HepG2 (cell line): ENCODE measurements around the gene EIF5A2. TPM values are rescaled to one million over a fixed set of nuclear protein-coding genes. Genes with fewer than 3 reads are reported as not detected.
A peak's percentile ranks its signal among the peaks of the same experiment; 100 is the strongest.

Source experiments
- GABPB1 ChIP-seq: IDR thresholded peaks from 2 replicates; pipeline ENCODE4 v1.6.1; 2016; ENCODE audit warnings: mild to moderate bottlenecking, missing genetic modification reagents, moderate library complexity, missing compliant biosample characterization
- HMGXB3 ChIP-seq: sonication (generic); formaldehyde crosslinking; IDR thresholded peaks from 2 replicates; pipeline ENCODE4 v1.4.0; 2020; ENCODE audit warnings: missing genetic modification reagents, borderline replicate concordance
- ISL2 ChIP-seq: sonication (generic); formaldehyde crosslinking; IDR thresholded peaks from 2 replicates; pipeline ENCODE4 v1.5.0; 2020; ENCODE audit warnings: missing genetic modification reagents
- MLLT10 ChIP-seq: sonication (generic); formaldehyde crosslinking; IDR thresholded peaks from 2 replicates; pipeline ENCODE4 v1.4.0; 2020; ENCODE audit warnings: missing genetic modification reagents
- SALL2 ChIP-seq: sonication (generic); formaldehyde crosslinking; IDR thresholded peaks from 2 replicates; pipeline ENCODE4 v1.8.1; 2023; ENCODE audit warnings: mild to moderate bottlenecking, missing genetic modification reagents, inconsistent platforms
- YEATS2 ChIP-seq: sonication (generic); formaldehyde crosslinking; IDR thresholded peaks from 2 replicates; pipeline ENCODE4 v1.4.0; 2020; ENCODE audit warnings: missing genetic modification reagents, borderline replicate concordance
- ZFP1 ChIP-seq: IDR thresholded peaks from 2 replicates; pipeline ENCODE4 v1.6.1; 2016
- ZNF160 ChIP-seq: sonication (generic); formaldehyde crosslinking; IDR thresholded peaks from 2 replicates; pipeline ENCODE4 v1.8.0; 2022; ENCODE audit warnings: mild to moderate bottlenecking, inconsistent platforms, missing genetic modification reagents
- polyA plus RNA-seq, 8 experiments: library from polyadenylated mRNA; depleted of rRNA in 3 of 8; stranded (reverse) in 7 of 8; unstranded in 1 of 8; fragments of >200 nt; fragmentation: Illumina TruSeq in 4 of 8; extraction: Trizol in 4 of 8; gene quantifications; 2 replicates each; pipeline versions ENCODE4 v1.2.1 to v1.2.3, GENCODE V29; 2011 to 2016; ENCODE audit warnings: low read depth in 4 of 8, missing spikeins in 1 of 8, mixed read lengths in 1 of 8; ENCODE audit not compliant: insufficient read depth in 1 of 8
- total RNA-seq, 5 experiments: library from RNA; depleted of rRNA; stranded (reverse); fragments of >200 nt; fragmentation: Illumina TruSeq; extraction: Trizol; gene quantifications; 2 replicates each; pipeline ENCODE4 v1.2.3, GENCODE V29; 2016; ENCODE audit warnings: low read depth in 1 of 5
- TF ChIP-seq, protein P1 (sequence below): sonication (generic); formaldehyde crosslinking; IDR thresholded peaks from 2 replicates; pipeline ENCODE4 v1.5.1; 2020; ENCODE audit warnings: missing genetic modification reagents, mild to moderate bottlenecking, borderline replicate concordance
- TF ChIP-seq, protein P2 (sequence below), 2 experiments: fragments of 450-650 bp in 1 of 2; sonication (generic) in 1 of 2; formaldehyde crosslinking in 1 of 2; IDR thresholded peaks; 2 replicates each; pipeline versions ENCODE4 v1.6.1 to v1.8.0; 2016 to 2022; ENCODE audit warnings: antibody characterized with exemption in 1 of 2, mild to moderate bottlenecking in 1 of 2, missing genetic modification reagents in 1 of 2

Gene EIF5A2
- total and polyA plus RNA-seq, 2 of the 13 experiments (the other 11 are each of a cell fraction or from before 2014, with no cell fraction given) = 3.5 to 9.4 TPM

DNA sequence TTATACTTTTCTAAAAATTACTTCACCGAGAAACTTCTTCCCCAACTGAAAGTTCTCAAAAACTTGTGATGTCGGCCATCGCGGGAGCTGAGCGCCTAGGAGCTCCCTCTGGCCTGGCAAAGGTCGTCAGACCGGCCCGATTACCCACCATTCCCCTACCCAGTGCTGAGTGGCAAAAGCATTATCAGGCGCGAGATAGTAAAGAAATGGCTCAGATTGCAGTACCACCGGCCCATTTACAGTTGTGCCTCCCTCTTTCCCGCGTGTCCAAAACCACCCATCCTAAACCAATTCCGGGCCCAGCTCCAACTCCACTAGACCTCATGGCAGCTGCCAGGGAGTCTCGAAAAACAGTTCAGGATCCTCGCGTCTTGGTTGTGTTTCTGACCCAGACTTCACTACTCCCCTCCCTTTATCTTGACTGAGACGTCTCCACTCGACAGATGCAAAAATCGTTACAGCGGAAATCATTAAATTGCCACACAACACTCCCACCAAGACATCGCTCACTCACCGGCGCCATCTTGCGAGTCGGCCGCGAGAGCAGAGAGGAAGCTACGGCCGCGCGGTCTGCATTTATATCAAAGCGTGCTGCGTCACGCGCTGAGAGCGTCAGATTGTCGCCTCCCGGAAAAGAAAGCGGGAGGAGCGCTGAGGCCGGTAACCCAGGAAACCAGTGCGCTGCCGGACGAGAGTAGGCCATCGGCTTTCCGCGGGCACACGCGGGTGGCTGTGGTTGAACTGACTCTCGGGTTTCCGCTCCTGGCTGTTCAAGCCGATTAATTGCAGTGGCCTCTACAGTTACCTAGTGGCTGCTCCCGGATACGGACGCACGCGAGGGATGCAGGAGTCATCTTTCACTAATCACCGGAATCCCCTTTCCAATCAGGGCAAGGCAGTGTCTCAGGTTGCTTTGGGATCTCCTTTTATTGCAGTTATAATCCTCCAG is 38.5 kb downstream of the EIF5A2 start, which contains the start of gene RPL22L1 (continued):
- TF ChIP-seq, protein P1, sequence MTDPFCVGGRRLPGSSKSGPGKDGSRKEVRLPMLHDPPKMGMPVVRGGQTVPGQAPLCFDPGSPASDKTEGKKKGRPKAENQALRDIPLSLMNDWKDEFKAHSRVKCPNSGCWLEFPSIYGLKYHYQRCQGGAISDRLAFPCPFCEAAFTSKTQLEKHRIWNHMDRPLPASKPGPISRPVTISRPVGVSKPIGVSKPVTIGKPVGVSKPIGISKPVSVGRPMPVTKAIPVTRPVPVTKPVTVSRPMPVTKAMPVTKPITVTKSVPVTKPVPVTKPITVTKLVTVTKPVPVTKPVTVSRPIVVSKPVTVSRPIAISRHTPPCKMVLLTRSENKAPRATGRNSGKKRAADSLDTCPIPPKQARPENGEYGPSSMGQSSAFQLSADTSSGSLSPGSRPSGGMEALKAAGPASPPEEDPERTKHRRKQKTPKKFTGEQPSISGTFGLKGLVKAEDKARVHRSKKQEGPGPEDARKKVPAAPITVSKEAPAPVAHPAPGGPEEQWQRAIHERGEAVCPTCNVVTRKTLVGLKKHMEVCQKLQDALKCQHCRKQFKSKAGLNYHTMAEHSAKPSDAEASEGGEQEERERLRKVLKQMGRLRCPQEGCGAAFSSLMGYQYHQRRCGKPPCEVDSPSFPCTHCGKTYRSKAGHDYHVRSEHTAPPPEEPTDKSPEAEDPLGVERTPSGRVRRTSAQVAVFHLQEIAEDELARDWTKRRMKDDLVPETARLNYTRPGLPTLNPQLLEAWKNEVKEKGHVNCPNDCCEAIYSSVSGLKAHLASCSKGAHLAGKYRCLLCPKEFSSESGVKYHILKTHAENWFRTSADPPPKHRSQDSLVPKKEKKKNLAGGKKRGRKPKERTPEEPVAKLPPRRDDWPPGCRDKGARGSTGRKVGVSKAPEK (CRISPR knock-in tag) = no peak
- TF ChIP-seq, protein P2, sequence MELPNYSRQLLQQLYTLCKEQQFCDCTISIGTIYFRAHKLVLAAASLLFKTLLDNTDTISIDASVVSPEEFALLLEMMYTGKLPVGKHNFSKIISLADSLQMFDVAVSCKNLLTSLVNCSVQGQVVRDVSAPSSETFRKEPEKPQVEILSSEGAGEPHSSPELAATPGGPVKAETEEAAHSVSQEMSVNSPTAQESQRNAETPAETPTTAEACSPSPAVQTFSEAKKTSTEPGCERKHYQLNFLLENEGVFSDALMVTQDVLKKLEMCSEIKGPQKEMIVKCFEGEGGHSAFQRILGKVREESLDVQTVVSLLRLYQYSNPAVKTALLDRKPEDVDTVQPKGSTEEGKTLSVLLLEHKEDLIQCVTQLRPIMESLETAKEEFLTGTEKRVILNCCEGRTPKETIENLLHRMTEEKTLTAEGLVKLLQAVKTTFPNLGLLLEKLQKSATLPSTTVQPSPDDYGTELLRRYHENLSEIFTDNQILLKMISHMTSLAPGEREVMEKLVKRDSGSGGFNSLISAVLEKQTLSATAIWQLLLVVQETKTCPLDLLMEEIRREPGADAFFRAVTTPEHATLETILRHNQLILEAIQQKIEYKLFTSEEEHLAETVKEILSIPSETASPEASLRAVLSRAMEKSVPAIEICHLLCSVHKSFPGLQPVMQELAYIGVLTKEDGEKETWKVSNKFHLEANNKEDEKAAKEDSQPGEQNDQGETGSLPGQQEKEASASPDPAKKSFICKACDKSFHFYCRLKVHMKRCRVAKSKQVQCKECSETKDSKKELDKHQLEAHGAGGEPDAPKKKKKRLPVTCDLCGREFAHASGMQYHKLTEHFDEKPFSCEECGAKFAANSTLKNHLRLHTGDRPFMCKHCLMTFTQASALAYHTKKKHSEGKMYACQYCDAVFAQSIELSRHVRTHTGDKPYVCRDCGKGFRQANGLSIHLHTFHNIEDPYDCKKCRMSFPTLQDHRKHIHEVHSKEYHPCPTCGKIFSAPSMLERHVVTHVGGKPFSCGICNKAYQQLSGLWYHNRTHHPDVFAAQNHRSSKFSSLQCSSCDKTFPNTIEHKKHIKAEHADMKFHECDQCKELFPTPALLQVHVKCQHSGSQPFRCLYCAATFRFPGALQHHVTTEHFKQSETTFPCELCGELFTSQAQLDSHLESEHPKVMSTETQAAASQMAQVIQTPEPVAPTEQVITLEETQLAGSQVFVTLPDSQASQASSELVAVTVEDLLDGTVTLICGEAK (IDR thresholded peaks at IDR 0.05) = no peak
- TF ChIP-seq, protein P2 (CRISPR knock-in tag; IDR thresholded peaks at IDR 0.05) = peak; percentile 75
- TF ChIP-seq GABPB1 (CRISPR knock-in tag) (peak; percentile 84), HMGXB3 (peak; percentile 88; the same call in 1 of the 2 replicates), MLLT10 (CRISPR knock-in tag) (no peak), YEATS2 (CRISPR knock-in tag) (peak; percentile 97), ZFP1 (0 out of 2 replicates have a peak, but pooled peaks have one; percentile 32), ISL2 (CRISPR knock-in tag) (no peak; the same call in 1 of the 2 replicates), ZNF160 (CRISPR knock-in tag) (peak; percentile 28), SALL2 (CRISPR knock-in tag) (peak; percentile 29; the same call in 1 of the 2 replicates)
